Fibroblast of mammary gland (primary cell): Measurements from ENCODE around the gene PARD3B.
A peak's percentile ranks its signal among the peaks of the same experiment; 100 is the strongest.

Source experiments
- DNase-seq: peaks from one replicate; pipeline ENCODE4 v3.0.0-alpha.2; 2010; ENCODE audit warnings: low read depth
- H3K4me3 ChIP-seq: 2 replicates; pipeline ENCODE4 v1.5.1; 2011; ENCODE audit warnings: low read depth, mild to moderate bottlenecking, low read length, moderate library complexity; ENCODE audit not compliant: control insufficient read depth
- CTCF ChIP-seq: conservative IDR thresholded peaks from 2 replicates; pipeline ENCODE4 v1.5.1; 2011; ENCODE audit warnings: low read depth, low read length, inconsistent platforms; ENCODE audit not compliant: control insufficient read depth, insufficient read depth

PARD3B gene

GRCh38 chr2:205650450-205650849 lies 1105.2 kb downstream of the PARD3B start:
- no peak for TF ChIP-seq CTCF

GRCh38 chr2:205650931-205651330 lies 1105.7 kb downstream of the PARD3B start:
- DNase-seq = peak; percentile 39
- H3K4me3 ChIP-seq = no peak overlapping the region
- no peak for TF ChIP-seq CTCF

More at GRCh38 chr2:205650450-205650849, 1105.2 kb downstream of the PARD3B start:
- DNase-seq = peak; percentile 95
- no peak overlapping the region for H3K4me3 ChIP-seq

- TF ChIP-seq CTCF = no peak
- DNase-seq = no peak
- H3K4me3 ChIP-seq = no peak overlapping the region
Observed at GRCh38 chr2:205651719-205652118, 1106.4 kb downstream of the PARD3B start.

GRCh38 chr2:205654878-205655605 lies 1109.8 kb downstream of the PARD3B start:
- DNase-seq = peak; percentile 87

GRCh38 chr2:205655779-205656456 lies 1110.6 kb downstream of the PARD3B start:
- TF ChIP-seq CTCF = no peak
- DNase-seq = no peak
- no peak overlapping the region for H3K4me3 ChIP-seq

More at GRCh38 chr2:205654878-205655605, 1109.8 kb downstream of the PARD3B start:
- TF ChIP-seq CTCF = no peak
- H3K4me3 ChIP-seq = no peak overlapping the region

- no peak for TF ChIP-seq CTCF
- no peak overlapping the region for H3K4me3 ChIP-seq
- DNase-seq = no peak
Observed at GRCh38 chr2:205656461-205656860, 1111.2 kb downstream of the PARD3B start.
